ENCODE data around the gene SOS2.
"Not testable (repeated sequence)": the region's sequence is repeated elsewhere in the genome, so short reads cannot be mapped to it uniquely, and the experiment has no call there.

Gene SOS2

DNA sequence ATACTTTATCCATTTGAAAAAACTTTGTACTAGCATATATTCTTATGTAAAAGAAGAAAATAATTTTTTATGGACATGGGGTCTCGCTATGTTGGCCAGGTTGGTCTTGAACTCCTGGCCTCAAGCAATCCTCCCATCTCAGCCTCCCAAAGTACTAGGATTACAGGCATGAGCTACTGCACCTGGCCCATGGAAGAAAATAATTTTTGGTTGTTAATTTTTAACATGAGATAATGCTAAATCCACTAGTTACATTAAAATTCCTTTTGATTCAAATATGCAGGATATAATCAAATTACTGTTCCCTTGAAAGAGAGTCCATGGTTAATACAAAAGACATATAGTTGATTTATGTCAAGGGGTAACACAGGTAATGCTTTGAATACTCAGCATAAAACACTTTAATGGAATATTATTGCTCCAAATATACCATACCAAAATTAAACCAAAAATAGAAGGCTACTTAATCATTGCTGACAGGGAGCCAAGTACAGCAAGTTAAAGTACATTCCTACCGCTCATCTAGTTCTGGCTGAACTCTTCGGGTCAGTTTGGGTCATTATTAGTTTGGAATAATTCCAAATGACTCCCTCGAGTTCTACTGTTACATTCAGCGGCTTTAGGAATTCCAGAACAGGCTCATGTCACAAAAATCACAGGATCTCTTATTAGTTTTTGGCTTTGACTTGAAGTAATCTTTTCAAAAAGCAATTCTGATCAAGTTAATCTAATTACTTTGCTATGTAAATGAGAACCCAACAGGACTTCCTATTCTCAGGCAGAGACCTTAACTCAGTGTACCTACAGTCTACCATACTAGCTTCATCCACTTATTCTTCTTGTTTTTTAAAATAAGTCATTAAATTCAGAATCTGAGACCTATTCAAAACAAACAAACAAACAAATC is 6.1 kb downstream of the SOS2 start:
- FAIRE-seq: no peak

DNA sequence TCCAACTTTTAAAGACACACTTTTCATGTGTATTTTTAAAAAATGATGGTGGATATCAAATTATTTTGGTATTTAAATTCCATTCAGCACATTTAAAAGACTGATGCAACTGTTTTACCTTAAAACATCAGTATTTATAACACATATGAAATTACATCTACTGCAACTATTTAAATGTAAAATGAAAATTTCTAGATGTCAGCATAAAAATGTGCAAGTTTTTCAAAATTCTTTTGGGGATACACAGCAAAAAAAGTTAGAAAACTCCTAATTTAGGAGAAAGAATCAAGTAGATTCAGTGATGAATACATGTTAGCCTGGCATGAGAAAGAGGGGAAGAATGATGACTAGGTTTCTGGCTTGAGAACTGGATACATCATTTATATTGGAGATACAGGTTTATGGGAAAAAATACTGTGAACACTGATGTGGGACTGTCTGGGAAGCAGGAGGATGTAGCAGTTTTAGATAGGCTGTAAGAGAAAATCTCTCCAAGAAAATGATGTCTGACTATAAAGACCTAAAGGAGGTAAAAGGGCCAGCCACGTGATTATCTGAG is 9.2 kb downstream of the SOS2 start:
- no peak for FAIRE-seq

DNA sequence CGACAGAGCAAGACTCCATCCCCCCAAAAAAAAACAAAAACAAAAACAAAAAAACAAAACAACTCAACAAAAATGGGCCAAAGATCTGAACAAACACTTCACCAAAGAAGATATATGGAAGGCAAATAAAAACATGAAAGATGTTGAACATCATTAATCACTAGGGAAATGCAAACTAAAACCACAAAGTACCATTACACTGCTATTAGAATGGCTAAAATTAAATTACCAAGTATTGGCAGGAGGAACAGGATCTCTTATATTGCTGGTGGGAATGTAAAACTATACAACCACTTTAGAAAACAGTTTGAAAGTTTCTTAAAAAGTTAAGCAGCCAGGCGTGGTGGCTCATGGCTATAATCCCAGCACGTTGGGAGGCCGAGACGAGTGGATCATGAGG is 12.9 kb downstream of the SOS2 start:
- no peak for FAIRE-seq

DNA sequence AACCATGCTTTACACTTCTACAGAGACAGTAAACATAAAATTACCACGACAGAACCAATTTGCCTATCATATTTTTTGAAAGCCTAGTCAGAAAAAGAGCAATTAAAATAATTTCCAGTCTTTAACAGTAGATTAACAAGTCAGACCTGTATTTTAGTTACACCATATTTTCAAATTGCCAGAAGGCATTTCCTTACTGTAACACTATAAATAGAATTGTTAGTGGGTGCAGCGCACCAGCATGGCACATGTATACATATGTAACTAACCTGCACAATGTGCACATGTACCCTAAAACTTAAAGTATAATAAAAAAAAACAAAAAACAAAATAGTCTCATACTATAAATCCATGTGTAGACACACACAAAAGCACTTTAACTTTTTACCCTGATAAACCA is 16.0 kb downstream of the SOS2 start:
- FAIRE-seq: no peak

DNA sequence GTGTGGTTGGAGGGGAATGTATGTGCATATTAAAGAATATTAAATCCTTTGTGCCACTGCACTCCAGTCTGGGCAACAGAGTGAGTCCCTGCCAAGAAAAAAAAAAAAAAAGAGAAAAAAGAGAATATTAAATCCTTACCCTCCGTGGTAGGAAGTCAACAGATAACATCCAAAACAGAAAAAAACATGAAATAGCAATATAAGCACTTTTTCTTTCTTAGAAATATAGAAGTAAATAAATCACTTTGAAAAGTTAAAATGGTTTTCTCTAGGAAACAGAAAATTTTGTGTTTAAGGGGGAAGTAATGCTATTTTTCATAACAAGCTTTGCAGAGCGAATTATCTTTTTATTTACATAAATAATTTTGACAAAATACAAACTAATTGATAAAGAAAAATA is 17.6 kb downstream of the SOS2 start:
- no peak for FAIRE-seq

DNA sequence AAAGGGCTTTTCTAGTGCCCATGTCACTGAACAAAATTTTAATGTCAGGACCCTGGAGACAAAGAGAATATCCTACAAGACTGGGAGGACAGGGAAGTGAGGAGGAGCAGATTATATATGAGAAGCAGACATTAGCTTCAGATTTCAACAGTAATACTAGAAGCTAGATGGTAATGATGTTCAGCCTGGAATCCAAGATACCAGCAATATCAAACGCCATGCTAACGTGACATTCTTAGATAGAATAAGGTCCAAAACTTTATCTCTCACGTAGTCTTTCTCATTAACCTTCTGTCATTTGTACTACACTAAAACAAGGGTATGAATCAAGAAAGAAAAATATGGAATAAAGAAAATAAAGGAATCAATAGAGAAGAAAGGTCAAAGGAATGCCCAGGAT is 18.7 kb downstream of the SOS2 start:
- no peak for FAIRE-seq

DNA sequence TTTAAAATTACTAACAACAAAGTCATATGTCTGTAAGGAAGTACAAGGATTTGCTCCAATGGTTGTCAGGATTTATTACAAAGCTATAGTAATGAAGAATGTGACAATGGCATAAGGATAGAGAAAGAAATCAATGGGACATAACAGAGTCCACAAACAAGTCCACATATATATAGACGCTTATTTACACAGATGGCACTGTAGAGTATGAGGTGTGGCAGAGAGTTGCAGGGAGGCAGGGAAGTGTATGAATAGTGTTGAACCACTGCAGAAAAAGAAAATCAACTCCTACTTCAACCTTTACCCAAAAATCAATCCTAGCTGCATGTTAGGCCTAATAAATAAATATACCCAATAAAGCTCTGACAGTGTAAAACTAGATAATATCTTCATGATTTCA is 21.3 kb downstream of the SOS2 start:
- FAIRE-seq: no peak

DNA sequence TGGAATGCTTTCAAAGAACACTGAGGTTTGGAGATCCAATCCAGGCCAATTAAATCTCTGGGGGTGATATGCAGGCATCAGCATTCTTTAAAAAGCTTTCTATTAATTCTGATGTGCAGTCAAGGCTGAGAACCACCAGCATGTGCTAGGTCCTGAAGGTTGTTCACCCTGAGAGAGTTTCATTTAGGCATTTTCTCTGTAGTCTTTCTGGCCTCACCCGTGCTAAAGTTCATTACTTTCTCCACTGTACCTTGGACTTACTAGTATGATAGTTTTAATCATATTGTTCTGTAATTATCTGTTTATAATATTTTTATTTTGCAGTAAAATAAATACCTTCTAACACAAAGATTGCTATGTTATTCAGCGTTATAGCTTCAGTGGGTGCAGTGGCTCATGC is 32.9 kb downstream of the SOS2 start:
- FAIRE-seq: no peak

DNA sequence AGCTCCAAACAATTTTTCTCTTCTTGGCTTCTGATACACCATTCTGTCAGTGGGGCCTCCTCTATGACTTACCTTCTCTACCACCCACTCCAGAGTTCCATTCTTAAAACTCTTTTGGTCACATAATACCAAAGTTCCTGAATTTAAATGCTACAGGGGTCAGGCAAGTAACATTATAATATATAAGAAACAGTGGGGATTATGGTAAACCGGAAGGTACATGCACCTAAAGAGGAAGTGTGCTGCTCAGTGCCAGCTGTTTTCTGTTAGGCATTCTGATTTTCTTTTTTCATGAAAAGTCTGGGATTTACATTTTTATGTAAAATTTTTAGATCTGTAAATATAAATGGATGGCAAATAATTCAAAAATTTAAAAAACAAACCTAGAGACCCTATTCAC is 39.9 kb downstream of the SOS2 start:
- no peak for FAIRE-seq

DNA sequence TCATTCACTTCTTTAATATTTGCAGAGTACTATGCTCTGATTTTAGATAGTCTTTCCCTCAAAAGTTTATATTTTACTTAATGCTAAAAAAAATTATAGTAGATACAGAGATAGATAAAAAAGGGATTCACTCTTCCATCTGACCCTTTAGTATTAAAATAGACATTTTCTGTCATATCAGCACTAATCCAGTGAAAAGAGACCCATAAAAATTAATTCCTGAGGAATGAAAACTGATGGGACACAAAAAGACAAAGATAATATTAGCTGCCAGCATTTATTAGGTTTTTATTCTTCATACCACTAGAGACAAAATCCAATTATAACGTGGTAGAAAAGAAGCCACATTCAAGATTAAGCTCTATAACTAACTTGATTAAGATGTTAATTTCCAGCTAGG is 45.3 kb downstream of the SOS2 start:
- no peak for FAIRE-seq

DNA sequence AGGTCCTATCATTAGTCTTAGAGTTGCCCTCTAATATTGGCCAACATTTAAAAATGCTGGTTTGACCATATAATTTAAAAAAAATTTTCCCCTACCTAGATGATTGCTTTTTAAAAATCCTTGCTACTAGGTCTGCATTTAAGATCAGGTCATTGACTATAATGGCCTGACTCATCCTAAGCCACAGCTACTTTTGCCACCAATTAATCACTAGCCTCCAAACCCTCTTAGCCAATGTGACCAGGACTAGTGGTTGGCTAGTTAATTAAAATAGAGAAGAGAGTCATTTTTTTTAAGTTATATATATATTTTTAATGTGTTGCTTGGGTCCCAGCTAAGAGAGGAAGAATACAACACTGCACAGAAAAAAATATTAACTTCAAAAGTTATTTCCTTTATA is 57.5 kb downstream of the SOS2 start:
- FAIRE-seq: no peak

DNA sequence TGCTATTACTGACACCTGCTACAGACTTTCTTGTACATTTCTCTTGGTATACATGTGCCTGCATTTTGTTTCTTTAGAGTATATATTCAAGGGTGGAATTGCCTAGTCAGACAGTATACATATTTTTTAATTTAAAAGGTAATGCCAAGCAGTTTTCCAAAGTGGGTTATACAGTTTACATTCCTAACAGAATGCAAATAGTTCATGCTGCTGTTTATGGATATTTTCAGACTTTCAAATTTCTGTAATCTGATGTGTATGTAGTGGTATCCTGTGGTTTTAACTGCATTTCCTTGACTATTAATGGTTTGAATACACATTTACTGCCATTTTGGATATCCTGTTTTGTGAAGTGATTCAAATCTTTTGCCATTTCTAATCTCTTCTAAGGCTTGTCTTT is 59.5 kb downstream of the SOS2 start:
- no peak for FAIRE-seq

DNA sequence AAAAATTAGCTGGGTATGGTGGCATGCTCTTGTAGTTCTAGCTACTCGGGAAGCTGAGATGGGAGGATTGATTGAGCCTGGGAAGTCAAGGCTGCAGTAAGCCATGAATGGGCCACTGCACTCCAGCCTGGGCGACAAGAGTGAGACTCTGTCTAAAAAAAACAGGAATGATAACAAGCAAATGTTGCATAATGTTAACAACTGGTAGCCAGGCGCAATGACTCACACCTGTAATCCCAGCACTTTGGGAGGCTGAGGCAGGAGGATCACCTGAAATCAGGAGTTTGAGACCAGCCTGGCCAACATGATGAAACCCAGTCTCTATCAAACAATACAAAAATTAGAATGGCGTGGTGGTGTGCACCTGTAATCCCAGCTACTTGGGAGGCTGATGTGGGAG is 64.0 kb downstream of the SOS2 start:
- not testable (repeated sequence) for FAIRE-seq

DNA sequence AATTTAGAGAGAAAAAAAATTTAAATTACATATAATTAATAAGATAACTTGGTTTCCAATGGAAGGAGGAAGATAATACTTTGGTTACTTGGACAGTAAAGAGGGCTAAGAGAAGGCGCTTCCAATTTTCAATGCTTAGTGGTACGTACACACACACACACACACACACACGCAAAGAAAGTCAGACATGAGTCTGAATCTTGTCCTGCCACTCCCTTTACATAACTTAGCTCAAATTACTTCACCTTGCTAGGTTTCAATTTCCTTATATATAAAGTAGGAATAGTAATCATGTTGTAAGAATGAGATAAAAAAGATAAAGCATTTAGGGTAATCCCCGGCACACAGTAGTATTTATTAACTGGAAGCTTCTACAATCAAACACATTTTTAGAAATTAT is 75.3 kb downstream of the SOS2 start:
- no peak for FAIRE-seq

DNA sequence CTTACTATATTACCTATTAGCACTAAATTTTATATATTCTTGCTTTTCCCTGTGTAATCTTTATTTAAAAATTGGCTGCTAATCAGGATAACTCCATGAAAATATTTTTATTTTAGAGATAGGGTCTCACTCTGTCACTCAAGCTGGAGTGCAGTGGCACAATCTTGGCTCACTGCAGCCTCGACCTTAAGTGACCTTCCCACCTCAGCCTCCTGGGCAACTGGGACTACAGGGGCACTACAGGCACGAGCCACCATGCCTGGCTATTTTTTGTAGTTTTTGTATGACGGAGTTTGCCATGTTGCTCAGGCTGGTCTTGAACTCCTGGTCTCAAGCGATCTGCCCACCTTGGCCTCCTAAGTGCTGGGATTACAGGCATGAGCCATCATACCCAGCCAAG is 82.6 kb downstream of the SOS2 start:
- no peak for FAIRE-seq

DNA sequence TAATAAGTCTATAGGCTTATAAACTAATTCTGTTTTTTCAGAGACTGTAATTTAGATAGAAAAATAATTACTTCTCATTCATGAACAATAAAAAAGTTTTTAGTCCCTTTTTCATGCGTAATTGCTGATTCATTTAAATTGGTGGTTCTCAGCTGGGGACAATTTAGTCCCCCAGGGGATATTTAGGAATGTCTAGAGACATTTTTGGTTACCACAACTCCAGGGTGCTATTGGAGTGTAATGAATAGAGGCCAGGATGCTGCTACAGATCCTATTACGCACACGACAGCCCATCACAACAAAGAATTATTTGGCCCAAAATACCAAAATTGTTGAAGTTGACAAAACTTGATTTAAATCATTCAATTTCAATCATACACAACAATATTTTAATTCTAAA is 92.2 kb downstream of the SOS2 start:
- no peak for FAIRE-seq

DNA sequence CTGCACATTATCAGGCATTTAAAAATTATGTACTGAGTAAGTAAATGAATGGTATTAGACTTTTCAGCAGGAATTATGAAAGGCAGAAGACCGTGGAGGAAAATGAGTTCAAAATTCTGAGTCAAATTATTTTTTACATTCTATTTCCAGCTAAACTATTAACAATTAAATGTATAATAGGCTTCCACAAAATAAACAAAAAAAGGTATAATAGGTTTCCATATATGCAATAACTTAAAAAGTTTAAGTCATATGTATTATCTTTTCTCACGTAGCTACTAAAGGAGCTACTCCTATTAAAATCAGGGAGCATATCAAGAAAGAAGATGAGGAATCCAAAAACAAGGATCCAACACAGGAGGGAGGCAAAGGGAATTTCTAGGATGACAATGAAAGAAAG is 103.6 kb downstream of the SOS2 start:
- FAIRE-seq: no peak

DNA sequence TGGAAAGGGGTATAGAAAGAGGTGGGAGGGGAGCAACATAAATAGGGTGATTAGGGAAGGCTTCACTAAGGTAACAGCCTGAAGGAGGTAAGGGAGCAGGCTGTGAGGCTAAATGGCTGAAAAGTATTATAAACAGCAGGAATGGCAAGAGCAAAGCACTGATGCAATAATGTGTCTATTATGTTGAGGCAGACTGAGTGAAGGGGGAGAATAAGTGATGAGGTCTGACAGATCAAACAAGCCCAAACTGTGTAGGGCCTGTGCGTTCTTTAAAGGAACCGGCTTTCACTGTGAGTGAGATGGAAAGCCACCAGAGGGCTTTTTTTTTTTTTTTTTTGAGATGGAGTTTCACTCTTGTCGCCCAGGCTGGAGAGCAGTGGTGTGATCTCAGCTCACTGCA is 108.3 kb downstream of the SOS2 start:
- FAIRE-seq: no peak

DNA sequence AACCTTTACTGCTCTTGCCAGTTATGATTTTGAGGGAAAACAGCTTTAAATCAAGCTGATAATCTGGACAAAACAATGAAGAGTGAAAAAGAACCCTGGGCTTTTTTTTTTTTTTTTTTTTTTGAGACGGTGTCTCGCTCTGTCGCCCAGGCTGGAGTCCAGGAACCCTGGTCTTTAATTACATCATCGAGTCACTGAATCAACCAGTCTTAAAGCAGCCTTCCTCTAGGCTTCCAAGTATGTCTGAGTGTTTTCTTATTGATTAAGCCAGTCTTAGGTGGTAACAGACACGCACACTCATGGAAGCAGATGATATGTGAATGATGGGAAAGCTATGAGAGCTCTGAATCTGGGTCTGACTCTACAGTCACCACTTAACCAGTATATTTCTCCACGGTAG is 109.1 kb downstream of the SOS2 start:
- FAIRE-seq: no peak

DNA sequence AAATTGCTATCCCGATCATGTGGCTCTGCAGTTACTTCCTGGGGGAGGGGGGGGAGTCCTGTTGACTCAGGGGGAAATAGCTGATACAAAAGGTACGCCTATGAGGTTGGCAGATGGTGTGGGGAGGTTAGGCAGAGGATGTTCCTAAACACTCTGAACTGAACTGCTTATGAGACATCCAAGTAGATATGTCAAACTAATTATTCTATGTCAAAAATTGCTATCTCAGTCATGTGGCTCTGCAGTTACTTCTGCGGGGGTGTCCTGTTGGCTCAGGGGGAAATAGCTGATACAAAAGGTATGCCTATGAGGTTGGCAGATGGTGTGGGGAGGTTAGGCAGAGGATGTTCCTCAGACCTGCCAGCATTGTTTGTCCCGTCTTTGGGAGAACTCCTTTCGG is 109.9 kb downstream of the SOS2 start:
- FAIRE-seq: no peak

DNA sequence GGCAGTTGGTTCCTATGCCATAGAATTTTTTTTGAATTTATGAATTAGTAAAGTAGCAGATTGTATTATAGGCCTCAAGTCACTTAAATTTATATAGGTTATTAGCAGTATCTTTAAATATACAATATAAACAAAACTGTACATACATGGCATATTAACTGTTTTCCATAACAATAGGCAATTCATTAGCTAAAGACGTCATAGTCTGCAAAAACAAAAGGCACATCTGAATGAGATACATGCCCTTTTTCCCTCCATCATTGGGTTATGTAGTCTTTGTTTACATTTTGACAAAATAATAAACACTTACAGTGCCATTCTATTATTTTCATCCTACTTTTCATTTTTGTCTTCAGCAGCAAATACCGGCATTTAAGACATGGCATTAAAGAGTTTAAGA is 113.9 kb downstream of the SOS2 start:
- FAIRE-seq: no peak

DNA sequence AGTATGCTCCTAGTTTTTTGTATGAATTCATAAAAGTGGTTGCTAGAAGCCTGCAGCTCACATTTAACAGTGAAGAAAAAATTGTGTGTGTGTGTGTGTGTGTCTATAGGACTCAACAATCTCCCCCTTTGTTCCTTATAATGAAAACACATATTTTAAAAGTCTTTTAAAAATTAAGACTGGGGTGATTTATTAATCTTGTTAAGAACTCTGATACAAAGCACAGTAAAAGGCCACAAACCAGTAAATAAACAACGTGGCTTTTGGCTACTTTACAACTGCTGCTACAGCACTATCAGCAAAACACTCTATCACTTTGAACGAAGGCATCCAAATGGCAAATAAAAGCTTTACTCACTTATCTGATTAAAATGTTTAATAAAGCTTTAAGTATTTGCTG is 114.4 kb downstream of the SOS2 start:
- FAIRE-seq: peak; percentile 8

DNA sequence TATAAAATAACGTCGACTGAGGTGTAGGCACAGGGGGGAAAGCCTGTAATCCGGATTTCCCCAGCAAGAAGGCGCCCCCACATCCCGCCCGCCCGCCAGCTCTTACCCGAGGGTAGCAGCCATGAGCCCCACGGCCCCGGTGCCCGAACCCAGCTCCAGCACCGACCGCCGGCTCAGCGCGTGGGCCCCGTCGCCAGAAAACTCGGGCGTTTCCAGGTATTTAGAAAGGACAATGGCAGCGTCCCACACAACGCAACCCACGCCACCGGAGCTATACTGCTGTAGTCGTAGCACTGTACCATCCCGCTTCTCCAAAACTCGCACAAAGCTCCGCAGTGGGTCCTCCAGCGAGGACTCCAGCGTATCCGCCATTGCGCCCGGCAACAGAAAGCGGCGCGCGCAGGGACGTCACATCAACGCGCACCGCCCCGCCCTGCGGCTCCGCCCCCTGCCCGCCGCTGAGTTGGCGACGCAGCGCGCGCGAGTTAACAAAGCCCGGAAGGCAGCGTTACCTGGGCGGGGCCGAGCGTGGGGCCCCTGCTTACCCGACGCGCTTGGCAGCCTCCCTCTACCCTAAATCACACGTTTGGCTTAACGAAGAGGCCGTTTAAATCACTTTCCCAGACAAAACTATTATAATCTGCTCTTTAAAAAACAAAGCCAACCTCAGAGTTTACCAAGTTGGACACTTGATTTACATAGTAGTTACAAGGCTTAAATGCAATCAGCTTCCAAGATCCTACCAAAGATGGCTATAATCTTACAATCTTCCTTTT is 115.0 kb downstream of the SOS2 start, which contains the start of gene VCPKMT:
TSS of gene VCPKMT (minus strand) at position 392 of the 776 bp plus-strand sequence. CDS start at position 372, 20 bp downstream.
- peak; percentile 85 for FAIRE-seq
